Ammon's horn (tissue), 1 donor: ENCODE results near the gene PSMD8.
"Not testable (repeated sequence)": the region's sequence is repeated elsewhere in the genome, so short reads cannot be mapped to it uniquely, and the experiment has no call there.

Experiments used
- DNase-seq: peaks from one replicate; pipeline ENCODE4 v3.0.0-alpha.2; 2016; ENCODE audit warnings: low spot score

The PSMD8 gene

DNA sequence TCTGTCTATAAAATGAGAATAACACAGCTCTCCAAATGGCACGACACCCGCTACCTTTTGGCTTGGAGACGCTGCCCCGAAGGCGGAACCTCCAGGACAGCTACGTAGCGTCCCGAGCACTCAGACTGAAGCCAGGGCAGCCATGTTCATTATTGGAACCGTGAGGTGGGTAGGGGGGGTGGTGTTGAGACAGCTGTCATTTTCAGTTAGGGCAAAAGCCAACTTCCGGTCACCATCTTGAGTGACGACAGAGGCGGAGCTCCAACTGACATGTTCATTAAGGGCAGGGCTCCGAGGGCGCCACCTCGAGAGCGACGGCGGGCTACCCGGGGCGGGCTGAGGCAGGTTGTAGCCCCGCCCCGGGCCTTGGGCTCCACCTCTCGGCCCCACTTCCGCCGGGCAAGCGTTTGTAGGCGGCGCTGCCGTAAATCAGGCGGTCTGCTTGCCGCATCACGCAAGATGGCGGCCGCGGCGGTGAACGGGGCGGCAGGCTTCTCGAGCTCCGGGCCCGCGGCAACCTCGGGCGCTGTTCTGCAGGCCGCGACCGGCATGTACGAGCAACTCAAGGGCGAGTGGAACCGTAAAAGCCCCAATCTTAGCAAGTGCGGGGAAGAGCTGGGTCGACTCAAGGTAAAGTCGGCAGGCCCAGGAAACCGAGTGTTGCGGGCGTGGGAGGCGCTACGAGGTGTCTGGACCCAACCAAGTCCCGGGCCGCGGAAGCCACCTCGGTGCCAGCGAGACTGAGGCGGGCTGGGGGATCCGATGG is at the start of gene PSMD8:
Gene PSMD8 (plus strand): TSS at position 240 of the 766 bp plus-strand sequence. CDS start 31 bp downstream, at position 271.
- peak; percentile 100 for DNase-seq

DNA sequence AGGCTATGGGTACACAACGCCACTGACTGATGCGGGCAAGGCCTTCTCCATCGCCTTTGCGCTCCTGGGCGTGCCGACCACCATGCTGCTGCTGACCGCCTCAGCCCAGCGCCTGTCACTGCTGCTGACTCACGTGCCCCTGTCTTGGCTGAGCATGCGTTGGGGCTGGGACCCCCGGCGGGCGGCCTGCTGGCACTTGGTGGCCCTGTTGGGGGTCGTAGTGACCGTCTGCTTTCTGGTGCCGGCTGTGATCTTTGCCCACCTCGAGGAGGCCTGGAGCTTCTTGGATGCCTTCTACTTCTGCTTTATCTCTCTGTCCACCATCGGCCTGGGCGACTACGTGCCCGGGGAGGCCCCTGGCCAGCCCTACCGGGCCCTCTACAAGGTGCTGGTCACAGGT is 47.8 kb upstream of the PSMD8 start:
- no peak for DNase-seq

DNA sequence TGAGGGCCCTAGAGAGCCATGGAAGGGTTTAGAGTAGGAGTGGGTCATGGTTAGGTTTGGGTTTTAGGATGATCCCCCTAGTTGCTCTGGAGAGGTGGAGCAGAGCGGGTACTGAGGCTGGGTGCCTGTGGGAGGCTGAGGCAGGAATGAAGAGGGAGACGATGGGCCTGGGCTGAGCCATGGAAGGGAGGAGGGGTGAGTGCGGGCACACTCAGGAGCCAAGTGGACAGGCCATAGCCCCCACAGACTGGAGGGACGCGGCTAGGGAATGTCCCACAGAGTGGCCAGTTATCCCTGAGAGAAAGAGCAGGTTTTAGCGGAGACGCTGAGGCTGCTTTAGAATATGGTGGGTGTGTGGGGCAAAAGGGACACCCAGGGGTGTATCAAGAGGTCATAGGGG is 44.7 kb upstream of the PSMD8 start:
- DNase-seq = no peak

DNA sequence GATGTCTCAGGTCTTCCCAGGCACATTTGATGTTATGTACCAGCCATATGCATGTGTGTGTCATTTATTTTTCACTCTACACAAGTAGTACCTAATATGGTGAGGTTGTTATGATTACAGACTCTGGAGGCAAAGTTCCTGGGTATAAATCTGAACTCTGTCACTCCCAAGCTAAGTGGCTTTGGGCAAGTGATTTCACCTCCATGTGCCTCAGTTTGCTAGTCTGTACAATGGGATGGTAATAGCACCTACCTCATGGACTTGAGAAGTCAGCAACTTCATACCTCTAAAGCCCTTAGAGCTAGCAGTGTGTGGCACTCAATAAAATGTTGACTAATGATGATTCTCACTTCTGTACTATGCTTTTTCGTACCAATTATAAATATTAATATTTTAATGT is 42.6 kb upstream of the PSMD8 start:
- DNase-seq = no peak

- DNase-seq = no peak
Measured at GRCh38 chr19:38333245-38333644, 41.1 kb upstream of the PSMD8 start.

- DNase-seq = peak; percentile 98
Measured at GRCh38 chr19:38335949-38336637, 38.3 kb upstream of the PSMD8 start.

DNA sequence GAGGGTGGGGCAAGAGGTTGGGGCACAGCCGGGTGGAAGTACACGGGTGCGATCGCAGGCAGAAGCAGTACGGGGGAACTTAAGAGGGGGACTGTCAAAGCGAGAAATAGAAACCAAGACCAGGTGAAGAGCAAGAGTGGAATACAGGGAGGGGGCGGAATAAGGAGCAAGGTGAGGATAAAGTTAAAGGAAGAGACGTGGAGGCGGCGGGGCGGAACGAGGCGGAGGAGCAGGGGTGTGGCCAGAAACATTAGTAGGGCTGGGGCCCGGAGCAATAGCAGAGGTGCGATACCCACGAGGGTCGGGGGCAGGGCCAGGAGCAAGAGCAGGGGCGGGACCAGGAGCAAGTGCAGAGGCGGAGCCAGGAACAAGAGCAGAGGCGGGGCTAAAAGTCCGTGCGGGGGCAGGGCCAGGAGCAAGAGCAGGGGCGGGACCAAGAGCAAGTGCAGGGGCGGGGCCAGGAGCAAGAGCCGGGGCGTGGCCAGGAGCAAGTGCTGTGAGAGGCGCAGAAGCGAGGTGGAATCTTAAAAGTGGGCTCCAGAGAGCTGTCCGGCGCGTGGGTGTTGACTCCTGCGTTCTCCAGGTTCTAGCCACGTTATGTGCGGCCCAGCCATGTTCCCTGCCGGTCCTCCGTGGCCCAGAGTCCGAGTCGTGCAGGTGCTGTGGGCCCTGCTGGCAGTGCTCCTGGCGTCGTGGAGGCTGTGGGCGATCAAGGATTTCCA is 37.6 kb upstream of the PSMD8 start:
- DNase-seq = peak; percentile 96

DNA sequence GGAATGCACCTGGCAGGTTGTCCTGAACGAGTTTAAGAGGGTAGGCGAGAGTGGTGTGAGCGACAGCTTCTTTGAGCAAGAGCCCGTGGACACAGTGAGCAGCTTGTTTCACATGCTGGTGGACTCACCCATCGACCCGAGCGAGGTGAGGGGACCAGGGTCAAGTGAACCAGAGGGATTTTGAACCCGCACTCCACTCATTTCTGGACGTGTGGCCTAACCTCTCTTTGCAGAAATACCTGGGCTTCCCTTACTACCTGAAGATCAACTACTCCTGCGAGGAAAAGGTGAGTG is 37.1 kb upstream of the PSMD8 start:
- no peak for DNase-seq

DNA sequence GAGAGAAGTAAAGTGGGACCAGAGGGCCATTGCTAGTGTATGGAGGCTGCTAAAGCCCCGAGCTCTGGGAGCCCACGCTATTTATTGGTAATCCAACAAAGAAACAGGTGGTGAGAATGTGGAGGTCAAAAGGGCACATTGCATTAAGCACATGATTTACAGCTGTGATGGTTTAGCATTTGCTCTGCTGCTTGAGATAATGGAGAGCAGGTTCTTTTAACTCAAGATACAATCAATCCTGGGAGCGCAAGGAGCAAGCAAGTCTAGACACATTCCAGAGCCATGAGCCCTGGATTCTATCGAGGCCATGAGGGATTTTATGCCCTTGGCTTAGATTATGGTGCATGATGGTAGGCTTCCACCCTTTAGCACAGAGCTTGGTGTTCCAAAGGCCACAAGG is 35.4 kb upstream of the PSMD8 start:
- not testable (repeated sequence) for DNase-seq

DNA sequence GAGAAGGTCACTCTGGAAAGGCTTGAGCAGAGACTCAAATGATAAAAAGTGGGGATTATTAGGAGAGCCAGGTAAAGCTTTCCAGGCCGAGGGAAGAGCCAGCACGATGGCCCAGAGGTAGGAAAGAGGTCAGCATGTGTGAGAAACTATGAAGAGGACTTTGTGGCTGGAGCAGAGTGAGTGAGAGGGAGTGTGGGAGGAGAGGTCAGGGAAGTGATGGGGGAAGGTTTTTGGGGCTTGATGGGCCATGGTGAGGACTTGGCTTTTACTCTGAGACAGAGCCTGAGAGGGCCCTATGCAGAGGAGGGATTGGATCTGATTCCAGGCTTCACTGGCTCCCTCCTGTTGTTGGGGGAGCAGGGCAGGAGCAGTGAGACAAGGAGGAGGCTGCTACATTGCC is 33.4 kb upstream of the PSMD8 start:
- DNase-seq = no peak

GRCh38 chr19:38346837-38347236 is 27.5 kb upstream of the PSMD8 start:
- no peak for DNase-seq

GRCh38 chr19:38350883-38351282 is 23.5 kb upstream of the PSMD8 start:
- DNase-seq = no peak

- DNase-seq = no peak
Measured at GRCh38 chr19:38351865-38352395, 22.4 kb upstream of the PSMD8 start.

DNA sequence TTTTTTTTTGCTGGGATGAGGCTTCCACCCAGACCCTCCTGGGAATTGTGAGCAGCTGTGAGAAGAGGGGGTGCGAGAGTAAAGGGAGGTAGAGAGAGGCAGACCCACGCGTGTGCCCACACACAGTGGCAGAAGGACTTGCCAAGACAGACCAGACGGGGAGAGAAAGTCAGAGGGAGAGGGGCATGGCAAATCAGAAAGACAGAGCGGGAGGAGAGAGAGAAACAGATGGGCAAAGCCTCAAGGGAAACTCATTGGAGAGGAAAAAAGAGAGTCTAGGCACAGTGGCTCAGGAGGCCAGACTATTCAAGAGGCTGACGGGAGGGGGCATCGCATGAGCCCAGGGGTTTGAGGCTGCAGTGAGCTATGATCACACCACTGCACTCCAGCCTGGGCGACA is 21.8 kb upstream of the PSMD8 start:
- no peak for DNase-seq

- DNase-seq = no peak
Measured at GRCh38 chr19:38355728-38356725, 18.3 kb upstream of the PSMD8 start.

DNA sequence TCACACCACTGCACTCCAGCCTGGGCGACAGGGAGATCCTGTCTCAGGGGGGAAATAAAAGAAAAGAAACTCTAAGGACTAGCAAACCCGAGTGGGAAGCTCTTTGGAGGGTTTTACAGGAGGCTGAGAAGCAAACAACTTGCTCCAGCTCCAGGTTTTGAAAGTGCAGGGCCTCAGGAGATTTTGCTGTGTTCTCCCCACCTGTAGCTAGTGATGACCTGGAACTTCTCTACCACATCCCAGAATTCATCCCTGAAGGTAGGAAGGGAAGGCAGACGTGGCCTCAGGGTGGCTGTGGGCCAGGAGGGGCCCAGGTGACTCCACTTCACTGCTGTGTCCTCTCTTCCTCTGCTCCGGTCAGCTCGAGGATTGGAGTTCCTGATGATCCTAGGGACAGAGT is 16.3 kb upstream of the PSMD8 start:
- no peak for DNase-seq

DNA sequence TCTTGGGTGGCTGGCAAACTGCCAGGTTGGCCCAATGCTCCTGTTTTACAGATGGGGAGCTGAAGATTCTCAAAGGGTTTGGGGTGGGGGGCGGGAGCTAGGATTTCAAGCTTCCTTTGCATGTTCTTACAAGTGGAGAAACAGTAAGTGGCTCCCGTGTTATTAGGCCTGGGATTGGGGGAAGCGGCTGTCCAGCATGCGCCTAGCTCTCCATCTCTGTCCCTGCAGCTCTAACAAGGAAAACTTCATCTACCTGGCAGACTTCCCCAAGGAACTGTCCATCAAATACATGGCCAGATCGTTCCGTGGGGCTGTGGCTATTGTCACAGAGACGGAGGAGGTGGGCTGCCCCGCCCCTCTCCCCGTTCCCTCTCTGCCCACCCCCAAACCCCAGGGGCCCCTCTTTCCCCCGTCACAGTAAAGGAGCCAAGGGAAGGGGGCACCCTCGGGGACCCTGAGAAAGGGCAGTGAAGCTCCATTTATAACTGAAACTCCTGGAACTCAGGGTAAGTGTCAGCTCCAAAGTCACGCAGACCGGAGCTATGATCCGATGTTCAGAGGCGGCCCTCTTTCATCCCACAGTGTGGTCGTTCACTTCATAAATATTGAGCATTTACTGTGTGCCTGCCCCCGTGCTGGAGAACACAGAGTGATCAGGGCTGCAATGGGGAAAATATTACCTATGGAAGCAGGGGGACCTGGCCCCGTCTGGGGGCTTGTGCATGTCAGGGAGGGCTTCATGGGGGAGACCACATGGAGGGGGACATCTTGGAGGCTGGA is 14.9 kb upstream of the PSMD8 start:
- DNase-seq = no peak

GRCh38 chr19:38360351-38360750 is 14.0 kb upstream of the PSMD8 start:
- no peak for DNase-seq

DNA sequence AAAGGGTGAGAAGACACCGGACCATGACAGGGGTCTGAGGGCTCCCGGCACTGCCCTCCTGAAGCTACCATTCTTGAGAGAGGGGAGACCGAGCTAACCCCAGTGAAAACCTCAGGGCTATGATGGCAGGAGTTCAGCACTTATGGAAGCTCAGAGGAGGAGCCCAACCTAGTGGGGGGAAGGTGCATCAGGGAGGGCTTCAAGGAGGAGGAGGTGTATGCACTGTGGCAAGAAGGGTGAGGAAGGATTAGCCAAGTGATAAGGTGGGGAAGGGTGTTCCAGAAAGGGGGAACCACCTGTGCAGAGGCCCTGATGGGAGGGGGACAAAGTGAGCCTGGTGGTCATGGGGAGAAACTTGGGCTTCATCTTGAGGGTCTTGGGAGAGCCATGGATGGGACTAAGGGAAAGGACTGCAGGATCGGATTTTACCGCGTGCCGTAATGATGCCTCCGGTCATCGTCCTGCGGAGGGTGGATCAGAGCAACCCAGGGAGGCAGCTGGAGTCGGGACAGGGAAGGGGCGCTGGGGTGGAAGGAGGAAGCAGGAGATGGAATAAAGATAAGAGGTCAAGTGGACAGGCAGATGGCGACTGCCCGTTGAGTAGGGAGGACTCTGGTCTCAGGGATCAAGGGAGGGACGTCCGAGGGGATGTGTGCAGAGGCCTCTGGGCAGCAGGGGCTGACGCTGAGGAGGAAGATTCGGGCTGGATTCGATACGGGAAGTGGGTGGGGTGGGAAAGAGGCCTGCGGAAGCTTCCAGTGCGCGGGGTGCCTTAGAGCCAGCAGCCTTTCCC is 13.3 kb upstream of the PSMD8 start:
- DNase-seq = no peak

GRCh38 chr19:38361633-38362075 is 12.7 kb upstream of the PSMD8 start:
- DNase-seq = peak; percentile 73
